LNCAP (cell line): Measurements from ENCODE around the gene GRAMD1B.

Source experiments
- CTCF ChIP-seq: fragments of 450-650 bp; IDR thresholded peaks from 2 replicates; pipeline ENCODE4 v1.5.1; 2017; ENCODE audit warnings: mild to moderate bottlenecking

GRAMD1B gene

GRCh38 chr11:123665306-123665705, 235.2 kb downstream of the GRAMD1B start:
- no peak for TF ChIP-seq CTCF

DNA sequence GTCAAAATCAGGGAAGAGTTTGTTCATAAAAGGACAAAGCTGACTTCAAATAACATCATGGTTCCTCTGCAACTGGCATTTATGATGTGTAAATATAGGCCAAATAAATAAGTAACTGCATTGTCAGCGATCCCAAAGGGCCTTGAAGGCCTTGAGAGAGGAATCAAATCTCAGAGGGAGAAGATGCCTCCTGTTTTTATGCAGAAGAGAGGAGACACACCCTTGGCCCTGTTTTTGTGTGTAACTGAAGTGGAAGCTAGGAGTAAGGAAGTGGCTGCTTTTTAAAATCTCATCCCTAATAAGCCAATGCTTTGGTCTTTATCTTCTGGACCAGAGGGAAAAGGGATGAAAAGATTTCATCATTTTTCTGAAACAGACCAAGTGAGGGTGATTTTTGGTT, 240.0 kb downstream of the GRAMD1B start:
- no peak for TF ChIP-seq CTCF

- no peak for TF ChIP-seq CTCF
Observed at GRCh38 chr11:123671534-123671933, 241.5 kb downstream of the GRAMD1B start.

GRCh38 chr11:123672568-123672967, 242.5 kb downstream of the GRAMD1B start:
- TF ChIP-seq CTCF = no peak

DNA sequence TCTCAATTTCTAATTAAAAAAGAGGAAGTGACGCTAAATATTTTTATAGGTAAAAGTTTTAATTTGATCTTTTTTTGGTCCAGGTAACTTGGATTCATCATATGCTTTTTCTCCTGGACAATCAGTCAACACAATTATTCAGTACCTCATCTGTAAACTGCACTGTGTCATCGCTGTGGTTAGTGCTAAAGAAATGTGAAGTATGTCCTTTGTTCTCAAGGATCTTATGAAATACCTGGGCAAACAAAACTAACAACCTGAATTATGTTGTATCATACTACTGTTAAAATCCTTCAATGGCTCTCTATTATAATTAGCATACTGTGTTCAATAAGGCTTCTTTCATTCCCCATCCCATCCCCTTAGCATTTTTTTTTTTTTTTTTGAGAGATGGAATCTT, 244.2 kb downstream of the GRAMD1B start:
- TF ChIP-seq CTCF = no peak
